Measurements from ENCODE around the gene AOPEP.

AOPEP gene

GRCh38 chr9:95025213-95026147, 299.0 kb downstream of the AOPEP start:
- TF ChIP-seq POLR2A (IDR thresholded peaks at IDR 0.05; ENCODE audit: low read depth, low read length), result no peak
- peak; percentile 88 for FAIRE-seq
- DNase-seq (ENCODE audit: insufficient read length, low spot score), result peak; percentile 68

DNA sequence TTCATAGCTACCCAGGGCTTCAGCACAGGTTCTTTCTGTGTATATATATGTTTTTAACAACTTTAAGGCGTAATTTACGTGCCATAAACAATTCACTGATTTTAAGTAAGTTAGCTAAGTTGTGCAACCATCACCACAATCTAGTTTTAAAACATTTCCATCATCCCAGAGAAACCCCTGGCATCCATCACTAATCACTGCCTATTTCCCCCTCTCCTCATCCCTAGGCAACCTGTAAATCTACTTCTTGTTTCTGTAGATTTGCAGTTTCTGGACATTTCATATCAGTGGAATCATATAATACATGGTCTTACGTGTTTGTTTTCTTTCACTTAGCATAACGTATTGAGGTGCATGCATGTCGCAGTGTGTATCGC, 299.6 kb downstream of the AOPEP start:
- DNase-seq (ENCODE audit: insufficient read length, low spot score) (no peak), FAIRE-seq (peak; percentile 30)
- no peak for TF ChIP-seq POLR2A (IDR thresholded peaks at IDR 0.05; ENCODE audit: low read depth, low read length)

- no peak for FAIRE-seq
- DNase-seq (ENCODE audit: insufficient read length, low spot score), result no peak
Measured at GRCh38 chr9:95027914-95028852, 301.7 kb downstream of the AOPEP start.

DNA sequence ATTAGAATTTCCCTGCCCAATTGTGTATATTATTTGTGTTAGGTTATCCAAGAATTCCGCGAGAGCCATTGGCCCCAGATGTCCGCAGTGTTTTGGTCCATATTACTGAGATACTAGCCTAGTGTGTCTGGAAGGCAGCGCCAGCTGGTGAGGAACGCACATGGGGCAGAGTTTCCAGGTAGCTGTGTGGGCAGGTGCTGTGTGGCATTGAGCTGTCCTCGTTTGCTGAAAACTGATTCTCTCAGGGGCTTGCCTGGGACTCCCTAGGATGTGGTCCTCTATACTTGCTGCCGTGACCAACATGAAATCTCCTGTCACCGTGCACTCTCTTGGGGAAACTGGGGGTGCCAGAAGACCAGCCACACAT, 302.3 kb downstream of the AOPEP start:
- FAIRE-seq (no peak), DNase-seq (ENCODE audit: insufficient read length, low spot score) (no peak)
- TF ChIP-seq POLR2A (IDR thresholded peaks at IDR 0.05; ENCODE audit: low read depth, low read length), result no peak

More at GRCh38 chr9:95027914-95028852, 301.7 kb downstream of the AOPEP start:
- no peak for TF ChIP-seq POLR2A (IDR thresholded peaks at IDR 0.05; ENCODE audit: low read depth, low read length)

GRCh38 chr9:95029288-95029687, 302.8 kb downstream of the AOPEP start:
- no peak for TF ChIP-seq POLR2A (IDR thresholded peaks at IDR 0.05; ENCODE audit: low read depth, low read length)
- DNase-seq (ENCODE audit: insufficient read length, low spot score) (no peak), FAIRE-seq (no peak)

DNA sequence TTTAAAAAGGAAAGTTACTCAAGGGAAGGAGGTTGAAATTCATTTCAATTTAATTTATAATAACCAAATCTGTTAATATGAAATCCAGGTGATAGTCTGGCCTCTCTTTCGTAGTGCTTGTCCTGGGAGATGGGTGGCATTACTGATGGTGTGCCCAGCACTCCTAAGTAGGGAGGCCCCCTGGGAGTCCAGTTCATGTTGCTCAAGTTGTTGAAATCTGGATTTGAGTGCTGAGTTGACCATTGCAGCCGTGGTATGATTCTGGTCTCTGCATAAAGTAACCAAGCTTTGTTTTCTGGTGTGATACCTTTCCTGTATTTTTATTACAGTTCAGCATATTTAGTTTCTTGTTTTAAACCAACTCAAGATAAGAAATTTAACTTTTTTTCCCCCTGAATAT, 303.2 kb downstream of the AOPEP start:
- DNase-seq (ENCODE audit: insufficient read length, low spot score) (no peak), FAIRE-seq (no peak)
- no peak for TF ChIP-seq POLR2A (IDR thresholded peaks at IDR 0.05; ENCODE audit: low read depth, low read length)

- no peak for TF ChIP-seq POLR2A (IDR thresholded peaks at IDR 0.05; ENCODE audit: low read depth, low read length)
- no peak for FAIRE-seq
- no peak for DNase-seq (ENCODE audit: insufficient read length, low spot score)
Measured at GRCh38 chr9:95030344-95030743, 303.8 kb downstream of the AOPEP start.

DNA sequence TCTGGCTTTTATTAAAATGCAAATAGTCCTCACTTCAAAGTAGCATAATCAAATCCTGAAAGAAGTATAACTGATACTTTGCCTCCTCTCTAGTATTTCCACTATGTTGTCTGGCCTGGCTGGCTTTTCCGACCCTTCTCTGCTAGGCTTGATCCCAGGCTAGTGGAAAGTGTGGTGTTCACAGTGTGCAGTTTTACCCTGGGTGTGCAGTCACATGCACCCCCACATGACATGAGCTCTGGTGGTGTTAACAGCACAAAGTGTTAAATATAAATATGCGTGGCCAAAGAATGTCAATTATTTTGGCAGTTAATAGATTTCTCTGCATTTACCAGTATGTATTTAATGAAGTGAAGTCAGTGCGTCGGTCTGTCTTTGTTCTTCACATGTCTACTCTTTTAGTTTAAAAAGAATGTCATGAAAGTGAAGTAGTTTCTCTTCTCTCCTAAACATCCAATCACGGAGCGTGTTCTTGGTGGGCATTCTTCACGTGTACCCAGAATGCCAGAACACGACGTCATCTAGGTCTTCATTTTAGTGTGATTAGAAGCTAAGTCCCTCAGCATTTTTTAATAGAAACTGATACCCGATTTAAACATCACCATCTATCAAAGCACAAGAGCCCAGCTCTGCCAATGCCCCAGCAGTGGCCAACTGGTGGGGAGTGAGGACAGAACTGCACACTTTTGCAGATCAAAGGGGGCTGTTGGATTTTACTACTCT, 304.6 kb downstream of the AOPEP start:
- no peak for TF ChIP-seq POLR2A (IDR thresholded peaks at IDR 0.05; ENCODE audit: low read depth, low read length)
- no peak for DNase-seq (ENCODE audit: insufficient read length, low spot score)
- FAIRE-seq, result no peak

DNA sequence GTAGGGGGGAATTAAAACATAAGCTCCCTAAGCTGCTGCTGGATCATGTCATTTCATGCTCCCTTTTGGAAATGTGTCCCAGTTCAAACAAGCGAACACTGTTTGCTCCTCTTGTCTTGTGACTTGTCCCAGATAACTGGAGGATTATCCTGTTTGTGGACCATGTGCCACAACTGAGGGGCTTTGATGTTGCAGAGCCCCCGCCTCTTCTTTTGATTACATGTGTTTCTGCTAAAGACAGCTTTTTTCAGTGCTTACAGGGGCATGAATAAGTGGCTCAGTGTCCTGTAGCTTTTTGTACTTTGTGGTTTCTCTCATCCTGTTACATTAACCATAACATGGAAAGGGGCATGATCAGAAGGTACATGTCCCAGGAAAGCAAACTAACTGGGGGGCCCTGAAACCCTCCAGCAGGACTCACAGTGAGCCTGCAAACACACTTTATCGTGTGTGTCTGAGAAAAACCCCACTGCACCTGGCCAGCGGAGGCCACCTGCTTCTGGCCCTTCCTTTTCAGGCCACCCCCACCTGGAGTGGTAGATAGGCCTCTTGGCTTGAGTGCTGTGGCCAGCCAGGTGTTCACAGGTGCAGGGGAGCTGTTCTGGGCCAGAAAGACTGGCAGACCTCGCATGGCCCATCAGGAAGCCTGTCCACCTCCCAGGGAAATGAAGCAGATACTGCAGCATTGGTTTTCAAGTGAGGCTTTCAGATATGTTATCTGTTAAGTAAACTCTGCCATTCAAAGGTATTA, 305.4 kb downstream of the AOPEP start:
- no peak for FAIRE-seq
- no peak for TF ChIP-seq POLR2A (IDR thresholded peaks at IDR 0.05; ENCODE audit: low read depth, low read length)
- DNase-seq (ENCODE audit: insufficient read length, low spot score), result no peak

- DNase-seq (ENCODE audit: insufficient read length, low spot score), result no peak
- FAIRE-seq, result no peak
- no peak for TF ChIP-seq POLR2A (IDR thresholded peaks at IDR 0.05; ENCODE audit: low read depth, low read length)
Measured at GRCh38 chr9:95032580-95033341, 306.3 kb downstream of the AOPEP start.

DNA sequence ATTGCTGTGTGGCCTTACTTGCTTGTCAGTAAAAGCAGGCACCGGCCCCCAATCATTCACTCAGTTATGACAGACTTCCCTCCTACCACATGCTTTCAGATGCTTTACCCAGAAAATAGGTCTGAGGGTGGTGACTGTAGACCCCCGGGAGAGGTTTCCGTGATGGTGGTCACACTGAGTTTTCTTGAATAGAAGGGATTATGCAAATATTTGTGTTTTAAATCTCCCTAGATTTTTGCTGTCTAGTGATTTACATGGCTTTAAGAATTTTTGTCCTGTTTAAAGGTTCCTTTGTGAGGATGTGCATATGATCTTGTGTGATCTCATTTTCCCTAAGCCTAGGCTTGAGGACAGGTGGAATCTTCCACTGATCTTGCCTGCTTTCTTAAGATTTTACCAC, 309.3 kb downstream of the AOPEP start:
- DNase-seq (ENCODE audit: insufficient read length, low spot score) (no peak), FAIRE-seq (no peak)
- TF ChIP-seq POLR2A (IDR thresholded peaks at IDR 0.05; ENCODE audit: low read depth, low read length), result no peak

GRCh38 chr9:95036676-95037075, 310.2 kb downstream of the AOPEP start:
- no peak for TF ChIP-seq POLR2A (IDR thresholded peaks at IDR 0.05; ENCODE audit: low read depth, low read length)
- no peak for FAIRE-seq
- no peak for DNase-seq (ENCODE audit: insufficient read length, low spot score)
